Renal cortex interstitium (tissue), 11 donors: ENCODE data around the gene SOCS3. TPM values are rescaled to one million over a fixed set of nuclear protein-coding genes. Genes with fewer than 3 reads are reported as not detected.

Source experiments
- DNase-seq, 11 donors: peaks; one replicate each; pipeline ENCODE4 v3.0.0-alpha.2; 2013; ENCODE audit warnings: low read depth in 9 of 11, low spot score in 4 of 11; ENCODE audit errors: extremely low read depth in 1 of 11
- polyA plus RNA-seq, 3 donors: library from polyadenylated mRNA; unstranded; fragments of 120-200 nt; gene quantifications; one replicate each; pipeline ENCODE4 v1.2.1, GENCODE V29; 2013; ENCODE audit not compliant: insufficient read length in 3 of 3

Gene SOCS3
- polyA plus RNA-seq, 3 donors: 11.5 to 29.8 (median 17.1) TPM

- no peak for DNase-seq
Observed at GRCh38 chr17:78374631-78375274, 14.9 kb upstream of the SOCS3 start.

DNA sequence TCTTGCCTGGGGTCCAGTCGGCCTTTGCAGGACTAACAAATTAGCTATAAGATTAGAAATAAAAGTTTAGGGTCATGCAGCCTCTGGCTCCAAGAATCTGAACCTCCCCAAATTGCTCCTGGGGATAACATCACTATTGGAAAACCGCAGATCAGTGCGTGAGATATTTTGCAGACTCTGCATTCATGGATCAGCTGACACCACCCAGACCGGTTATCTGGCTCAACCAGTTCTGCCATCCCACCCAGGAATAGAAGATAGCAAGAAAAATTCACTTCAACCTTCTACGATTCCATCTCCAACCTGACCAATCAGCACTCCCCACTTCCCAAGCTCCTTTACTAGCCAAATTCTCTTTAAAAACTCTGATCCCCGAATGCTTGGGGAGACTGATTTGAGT lies 14.3 kb upstream of the SOCS3 start:
- no peak for DNase-seq

- DNase-seq: no peak
Observed at GRCh38 chr17:78372841-78373240, 13.0 kb upstream of the SOCS3 start.

GRCh38 chr17:78371056-78371455 lies 11.2 kb upstream of the SOCS3 start:
- no peak for DNase-seq

GRCh38 chr17:78369791-78370381 lies 10.0 kb upstream of the SOCS3 start:
- DNase-seq: no peak

DNA sequence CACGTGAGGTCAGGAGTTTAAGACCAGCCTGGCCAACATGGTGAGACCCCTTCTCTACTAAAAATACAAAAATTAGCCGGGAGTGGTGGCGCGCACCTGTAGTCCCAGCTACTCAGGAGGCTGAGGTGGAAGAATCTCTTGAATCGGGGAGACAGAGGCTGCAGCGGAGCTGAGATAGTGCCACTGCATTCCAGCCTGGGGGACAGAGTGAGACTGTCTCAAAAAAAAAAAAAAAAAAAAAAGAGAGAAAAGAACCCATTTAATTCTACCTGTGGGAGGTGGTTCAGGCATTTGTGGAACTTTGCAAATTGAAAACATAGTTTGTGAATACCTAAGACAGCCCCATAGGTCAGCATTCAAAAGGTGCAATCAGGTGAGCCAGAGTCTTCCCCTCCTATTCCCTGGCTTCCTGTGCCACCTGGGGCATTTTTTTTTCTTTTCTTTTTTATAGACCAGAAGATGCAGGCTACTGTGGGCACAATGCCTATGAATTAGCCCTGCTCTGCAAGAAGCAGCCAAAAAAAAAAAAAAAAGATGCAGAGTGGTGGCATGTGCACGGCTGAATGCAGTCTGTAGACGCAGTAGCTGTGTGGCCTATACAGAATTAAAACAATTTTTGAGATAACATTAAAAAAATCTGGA lies 9.1 kb upstream of the SOCS3 start:
- no peak for DNase-seq

- DNase-seq: no peak
Observed at GRCh38 chr17:78368348-78368747, 8.5 kb upstream of the SOCS3 start.

- no peak for DNase-seq
Observed at GRCh38 chr17:78367193-78367592, 7.3 kb upstream of the SOCS3 start.

DNA sequence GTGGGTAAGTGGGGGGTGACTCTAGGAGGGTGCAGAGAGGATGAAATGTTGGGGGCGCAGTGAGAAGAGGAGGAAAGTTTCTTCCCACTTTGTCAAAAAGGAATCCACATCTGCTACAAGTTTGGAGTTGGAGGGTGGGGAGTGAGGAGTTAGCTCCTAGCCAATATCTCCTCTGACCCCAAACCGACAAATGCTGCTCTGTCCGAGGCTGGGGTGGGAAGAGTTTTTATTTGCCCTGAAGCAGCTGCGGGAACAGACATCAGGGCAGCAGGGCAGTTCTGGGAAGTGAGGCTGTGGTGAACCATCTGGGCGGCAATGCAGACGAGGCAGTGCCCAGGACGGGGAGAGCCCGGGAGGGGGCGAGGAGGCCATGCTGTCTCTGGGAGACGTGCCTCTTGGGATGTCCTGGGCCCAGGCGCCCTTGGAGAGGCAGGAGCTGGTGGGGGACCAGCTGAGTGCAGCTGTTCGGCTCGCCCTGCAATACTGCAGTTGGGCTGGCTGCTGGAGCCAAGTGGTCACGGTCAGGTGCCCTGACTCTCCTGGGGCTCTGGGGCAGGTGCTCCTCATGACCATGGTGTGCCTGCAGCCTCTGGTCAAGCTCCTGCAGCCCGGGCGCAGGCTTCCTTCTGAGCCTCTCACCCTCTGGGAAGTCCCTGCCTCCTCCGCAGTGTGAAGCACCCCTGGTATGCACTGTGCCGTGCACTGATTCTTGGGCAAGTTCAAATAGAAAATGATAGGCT lies 6.4 kb upstream of the SOCS3 start:
- DNase-seq: peak in 1 of 11 donors; percentile 49

GRCh38 chr17:78365561-78366108 lies 5.8 kb upstream of the SOCS3 start:
- peak in 6 of 11 donors; percentile 65 to 93 (median 86) for DNase-seq

DNA sequence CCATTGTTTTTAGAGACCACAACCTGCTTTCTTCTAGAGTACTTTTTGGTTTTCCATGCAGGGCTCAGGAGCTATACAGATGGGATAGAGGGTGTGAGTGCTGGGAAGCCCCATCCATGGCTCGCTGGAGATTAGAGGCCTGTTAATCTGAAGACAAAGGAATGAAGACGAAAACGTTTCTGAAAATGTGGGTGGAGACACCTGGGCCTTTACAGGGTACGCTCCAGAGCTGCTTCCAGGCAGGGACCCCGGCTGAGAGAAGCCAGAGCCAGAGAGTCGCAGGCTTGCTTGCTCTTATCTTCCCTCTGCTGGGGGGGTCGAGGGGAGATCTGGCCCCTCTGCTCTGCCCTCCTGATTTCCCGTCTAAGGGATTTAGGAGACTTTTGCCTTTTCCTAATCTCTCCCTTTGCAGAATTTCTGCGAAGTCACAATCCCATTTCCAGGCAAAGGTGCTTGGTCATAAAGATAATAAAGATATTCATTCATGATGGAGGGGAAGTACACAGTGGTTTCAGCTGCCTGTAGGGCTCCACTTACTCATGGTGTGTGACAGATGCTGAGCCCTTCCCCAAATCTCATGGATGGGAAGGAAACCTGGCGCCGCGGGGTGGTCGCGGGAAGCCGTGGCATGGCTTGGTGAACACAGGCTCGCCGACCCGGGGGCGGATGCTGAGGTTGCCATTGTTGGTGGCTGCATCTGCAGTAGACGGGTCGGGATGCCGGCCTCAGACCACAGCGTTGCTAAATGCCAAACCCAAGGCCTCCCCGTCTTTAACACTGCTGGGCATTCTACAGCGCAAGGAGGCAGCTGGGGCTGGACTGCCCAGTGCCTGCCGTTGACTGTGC lies 4.8 kb upstream of the SOCS3 start:
- no peak for DNase-seq

DNA sequence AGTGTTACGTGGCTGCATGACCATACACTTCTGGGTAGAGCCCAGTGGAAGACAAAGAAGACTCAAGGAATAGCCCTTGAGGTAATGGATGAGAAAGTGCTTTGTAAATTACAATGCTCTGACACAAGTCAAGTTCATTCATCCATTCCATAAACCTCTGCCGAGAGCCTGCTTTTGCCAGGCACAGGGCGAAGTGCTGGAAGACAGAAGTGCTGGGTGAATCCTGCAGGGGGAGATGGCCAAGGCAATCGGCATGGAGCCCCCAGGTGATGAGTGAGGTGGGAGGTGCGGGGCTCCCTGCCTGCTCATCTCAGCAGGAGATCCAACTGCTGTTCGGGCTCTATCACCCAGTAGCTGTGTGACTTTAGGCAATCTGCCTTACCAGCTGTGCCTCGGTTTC lies 2.8 kb upstream of the SOCS3 start:
- DNase-seq: no peak

GRCh38 chr17:78362232-78362631 lies 2.4 kb upstream of the SOCS3 start:
- no peak for DNase-seq

GRCh38 chr17:78361225-78361701 lies 1.4 kb upstream of the SOCS3 start:
- DNase-seq: no peak

GRCh38 chr17:78360371-78361224 lies 721 bp upstream of the SOCS3 start:
- DNase-seq: peak in 7 of 11 donors; percentile 74 to 85 (median 80)

GRCh38 chr17:78359321-78359996 lies 418 bp downstream of the SOCS3 start:
- peak in 1 of 11 donors; percentile 50 for DNase-seq
